C1 segment of cervical spinal cord (tissue), 14 donors: ENCODE measurements around the gene FSD2.
"Not testable (repeated sequence)": the region's sequence is repeated elsewhere in the genome, so short reads cannot be mapped to it uniquely, and the experiment has no call there.

Experiments used
- DNase-seq, 14 donors: peaks; one replicate each; lab custom pipeline; 2025; lab: John Stamatoyannopoulos, UW

FSD2 gene

DNA sequence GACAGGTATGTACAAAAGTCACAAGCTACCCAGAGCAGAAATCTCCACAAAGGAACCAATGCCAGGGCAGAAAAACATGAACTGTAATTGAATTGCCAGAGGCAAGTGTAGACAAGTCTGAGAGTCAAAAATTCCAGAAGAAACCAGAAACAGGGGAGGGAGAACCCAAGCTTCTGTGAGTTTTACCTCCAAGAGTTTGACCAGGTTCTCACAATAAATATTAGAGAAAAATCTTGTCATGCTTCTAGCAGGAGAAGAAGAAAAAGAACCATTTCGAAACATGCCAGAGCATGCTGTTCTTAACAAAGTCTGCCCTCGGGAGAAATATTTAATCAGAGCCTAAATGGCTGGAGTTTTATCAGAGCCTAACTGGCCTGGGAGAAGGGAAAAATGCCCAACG, 63.7 kb downstream of the FSD2 start:
- no peak for DNase-seq

DNA sequence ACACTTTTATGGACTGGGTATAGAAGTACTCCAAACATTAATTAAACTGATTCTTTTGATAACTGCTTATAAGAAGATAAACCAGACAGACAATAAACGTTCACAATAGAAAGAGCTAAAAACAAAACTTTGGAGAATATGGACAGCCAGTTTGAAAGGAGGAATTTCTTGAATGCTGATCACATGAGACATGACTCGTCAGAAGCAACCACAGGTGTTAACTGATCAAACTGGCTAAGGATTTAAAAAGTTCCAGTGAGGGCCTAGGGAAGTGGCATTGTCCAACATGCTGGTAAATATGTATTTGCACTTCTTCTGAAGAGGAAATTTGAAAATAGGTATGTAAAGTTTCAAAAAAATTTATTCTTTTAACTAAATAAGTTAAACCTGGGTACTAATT, 66.8 kb downstream of the FSD2 start:
- DNase-seq, result no peak

- no peak for DNase-seq
Observed at GRCh38 chr15:82737975-82738374, 67.9 kb downstream of the FSD2 start.

- DNase-seq, result no peak
Observed at GRCh38 chr15:82731527-82731926, 74.3 kb downstream of the FSD2 start.

- DNase-seq, result no peak
Observed at GRCh38 chr15:82730022-82730530, 75.8 kb downstream of the FSD2 start.

GRCh38 chr15:82726816-82727215, 79.1 kb downstream of the FSD2 start:
- DNase-seq, result no peak

- DNase-seq, result no peak
Observed at GRCh38 chr15:82715003-82715402, 90.9 kb downstream of the FSD2 start.

GRCh38 chr15:82714016-82714415, 91.9 kb downstream of the FSD2 start:
- no peak for DNase-seq

GRCh38 chr15:82712036-82712435, 93.8 kb downstream of the FSD2 start:
- no peak for DNase-seq

GRCh38 chr15:82710926-82711490, 94.9 kb downstream of the FSD2 start:
- DNase-seq, result no peak

DNA sequence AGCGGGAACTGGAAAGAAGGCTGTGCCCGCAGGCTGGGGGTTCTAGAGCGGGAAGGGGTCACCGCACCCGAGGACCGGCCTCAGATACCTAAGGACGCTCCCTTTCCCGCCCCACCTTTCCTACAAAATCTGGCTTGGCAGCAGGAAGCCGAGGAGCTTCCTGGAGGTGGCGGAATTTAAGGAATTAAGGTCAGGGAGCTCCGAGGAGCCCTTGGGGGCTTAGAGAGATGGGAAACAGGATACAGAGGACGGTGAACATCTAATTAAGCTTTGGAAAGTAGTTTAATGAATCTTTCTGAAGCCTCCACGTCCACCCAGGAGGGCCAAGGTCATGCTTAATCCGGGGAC, 95.7 kb downstream of the FSD2 start:
- DNase-seq, result no peak

- peak in 11 of 14 donors; percentile 16 to 83 (median 46) for DNase-seq
Observed at GRCh38 chr15:82709421-82710207, 96.3 kb downstream of the FSD2 start, which contains the start of gene AP3B2. Gene AP3B2, minus strand, starts transcription at chr15:82709875. Its CDS starts 169 bp downstream, at chr15:82709706.

GRCh38 chr15:82709081-82709420, 96.8 kb downstream of the FSD2 start:
- DNase-seq, result peak in 3 of 14 donors; percentile 11 to 61 (median 44)

GRCh38 chr15:82705856-82706255, 100.0 kb downstream of the FSD2 start:
- DNase-seq, result not testable (repeated sequence)
